Activated T-cell treated with anti-CD3 and anti-CD28 coated beads for 1 hour (primary cell): ENCODE measurements around the gene LRRC4C.
"Not testable (repeated sequence)": the region's sequence is repeated elsewhere in the genome, so short reads cannot be mapped to it uniquely, and the experiment has no call there.

Source experiments
- DNase-seq: peaks from one replicate; pipeline ENCODE4 v3.0.0-alpha.2; 2020; ENCODE audit warnings: low read depth

Gene LRRC4C

GRCh38 chr11:40230821-40231220 lies 1228.6 kb downstream of the LRRC4C start:
- DNase-seq, result no peak

- DNase-seq, result no peak
Observed at GRCh38 chr11:40228662-40229061, 1230.8 kb downstream of the LRRC4C start.

GRCh38 chr11:40227730-40228129 lies 1231.7 kb downstream of the LRRC4C start:
- DNase-seq, result no peak

- DNase-seq, result no peak
Observed at GRCh38 chr11:40226654-40227053, 1232.8 kb downstream of the LRRC4C start.

- DNase-seq, result no peak
Observed at GRCh38 chr11:40223596-40224330, 1235.7 kb downstream of the LRRC4C start.

- DNase-seq, result no peak
Observed at GRCh38 chr11:40219401-40219800, 1240.1 kb downstream of the LRRC4C start.

- no peak for DNase-seq
Observed at GRCh38 chr11:40215556-40215955, 1243.9 kb downstream of the LRRC4C start.

GRCh38 chr11:40207416-40207815 lies 1252.0 kb downstream of the LRRC4C start:
- no peak for DNase-seq

- no peak for DNase-seq
Observed at GRCh38 chr11:40204228-40204627, 1255.2 kb downstream of the LRRC4C start.

GRCh38 chr11:40203606-40204005 lies 1255.8 kb downstream of the LRRC4C start:
- DNase-seq, result no peak

GRCh38 chr11:40202589-40203270 lies 1256.7 kb downstream of the LRRC4C start:
- DNase-seq, result no peak

GRCh38 chr11:40192590-40192989 lies 1266.9 kb downstream of the LRRC4C start:
- DNase-seq, result not testable (repeated sequence)

- DNase-seq, result no peak
Observed at GRCh38 chr11:40190294-40190693, 1269.2 kb downstream of the LRRC4C start.

- DNase-seq, result no peak
Observed at GRCh38 chr11:40188848-40189247, 1270.6 kb downstream of the LRRC4C start.

- DNase-seq, result no peak
Observed at GRCh38 chr11:40187295-40187694, 1272.2 kb downstream of the LRRC4C start.

- DNase-seq, result no peak
Observed at GRCh38 chr11:40186437-40187263, 1272.8 kb downstream of the LRRC4C start.

- DNase-seq, result no peak
Observed at GRCh38 chr11:40185793-40186192, 1273.7 kb downstream of the LRRC4C start.

- no peak for DNase-seq
Observed at GRCh38 chr11:40183073-40184064, 1276.1 kb downstream of the LRRC4C start.

- no peak for DNase-seq
Observed at GRCh38 chr11:40179541-40179940, 1279.9 kb downstream of the LRRC4C start.

- no peak for DNase-seq
Observed at GRCh38 chr11:40178470-40178869, 1281.0 kb downstream of the LRRC4C start.

GRCh38 chr11:40175980-40176379 lies 1283.5 kb downstream of the LRRC4C start:
- DNase-seq, result no peak

GRCh38 chr11:40170078-40170477 lies 1289.4 kb downstream of the LRRC4C start:
- DNase-seq, result no peak
